22Rv1 (cell line): ENCODE data around the gene RAD51B.

Source experiments
- CTCF ChIP-seq: fragments of 450-650 bp; IDR thresholded peaks from 2 replicates; pipeline ENCODE4 v1.5.1; 2017; ENCODE audit warnings: mild to moderate bottlenecking
- ZFX ChIP-seq: fragments of 450-650 bp; IDR thresholded peaks from 2 replicates; pipeline ENCODE4 v1.6.1; 2017; ENCODE audit warnings: antibody characterized with exemption, borderline replicate concordance

- TF ChIP-seq CTCF: no peak
- TF ChIP-seq ZFX: no peak
These were observed 844.0 kb downstream of the RAD51B start for GRCh38 chr14:68663385-68664076.
